Myocyte (in vitro differentiated cells): ENCODE measurements around the gene APBA1. TPM values are rescaled to one million over a fixed set of nuclear protein-coding genes. Genes with fewer than 3 reads are reported as not detected.

Experiments used
- DNase-seq: peaks from one replicate; pipeline ENCODE4 v3.0.0-alpha.2; 2012; ENCODE audit warnings: low read depth
- total RNA-seq: library from RNA; depleted of rRNA; stranded (reverse); fragments of >200 nt; gene quantifications from 2 replicates; pipeline ENCODE4 v1.2.3, GENCODE V29; 2014

Gene APBA1
- total RNA-seq, 1 donor from 2014 or later = 4.0 TPM

DNA sequence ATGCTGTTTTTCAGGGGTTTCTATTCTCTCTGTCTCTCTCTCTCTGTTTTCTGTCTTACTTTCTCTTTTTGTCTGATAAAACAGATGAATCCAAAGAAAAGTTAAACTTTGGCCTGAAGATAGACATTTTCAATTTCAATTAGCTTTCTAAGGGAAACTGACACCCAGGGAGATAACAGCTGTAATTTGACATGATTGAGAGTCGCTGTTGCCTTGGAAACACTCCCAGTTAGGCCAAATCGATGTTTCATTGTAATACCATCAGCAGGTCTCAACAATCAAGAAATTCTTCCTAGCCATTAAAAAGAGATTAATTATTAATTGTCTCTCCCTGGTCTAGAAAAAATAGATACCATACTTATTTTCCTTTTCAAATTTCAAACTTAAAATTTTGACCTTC lies 294.2 kb downstream of the APBA1 start:
- DNase-seq = no peak

Other genes starting within 250 kb of the APBA1 start
- gene PTAR1, start 87.6 kb upstream of the APBA1 start, total RNA-seq = 40.3 and 55.1 TPM in 2 replicates
- gene CFAP95, start 148.4 kb upstream of the APBA1 start, total RNA-seq = not detected in 2 replicates